Thyroid gland (tissue), 4 donors: ENCODE measurements around the gene DET1. TPM values are rescaled to one million over a fixed set of nuclear protein-coding genes. Genes with fewer than 3 reads are reported as not detected.
"Not testable (repeated sequence)": the region's sequence is repeated elsewhere in the genome, so short reads cannot be mapped to it uniquely, and the experiment has no call there.

Experiments used
- DNase-seq, 2 donors: peaks; one replicate each; pipeline ENCODE4 v3.0.0-alpha.2; 2019
- H3K27ac ChIP-seq, 3 donors: fragments of 200-600 bp; sonication (generic); 1 replicate in 2 of 3; 2 replicates in 1 of 3; pipeline ENCODE4 v1.5.1; 2016 to 2019; ENCODE audit warnings: mild to moderate bottlenecking in 1 of 3, moderate library complexity in 1 of 3
- H3K27me3 ChIP-seq: fragments of 200-600 bp; sonication (generic); one replicate; pipeline ENCODE4 v1.5.1; 2019
- H3K36me3 ChIP-seq, 2 donors: fragments of 200-600 bp; sonication (generic); one replicate each; pipeline ENCODE4 v1.5.1; 2016 to 2019
- H3K4me1 ChIP-seq, 2 donors: fragments of 200-600 bp; sonication (generic); one replicate each; pipeline ENCODE4 v1.5.1; 2017 to 2019
- H3K4me3 ChIP-seq, 3 donors: fragments of 200-600 bp; sonication (generic); replicated peaks in 1 of 3; 1 replicate in 2 of 3; 2 replicates in 1 of 3; pipeline ENCODE4 v1.5.1; 2016; ENCODE audit warnings: mild to moderate bottlenecking in 1 of 3
- H3K9me3 ChIP-seq: fragments of 200-600 bp; sonication (generic); one replicate; pipeline ENCODE4 v1.5.1; 2017
- POLR2A ChIP-seq, 2 donors: fragments of 450-650 bp; IDR thresholded peaks; one replicate each; pipeline ENCODE4 v1.6.1; 2017; ENCODE audit warnings: antibody characterized with exemption in 2 of 2, mild to moderate bottlenecking in 2 of 2, moderate library complexity in 1 of 2
- WGBS, 2 donors: methylation state at CpG; one replicate each; pipeline ENCODE4 v1.1.5; 2017; 5-methylcytosine and 5-hydroxymethylcytosine counted together
- intact Hi-C: fragments of 100-400 bp; cut with DNase I; formaldehyde crosslinking; loops from one replicate; pipeline ENCODE4 v1.15.1; 2023
- total RNA-seq, 4 donors: library from RNA; depleted of rRNA; stranded (reverse); fragments of >200 nt; gene quantifications; one replicate each; pipeline ENCODE4 v1.2.3, GENCODE V29; 2016
- TF ChIP-seq, protein P1 (sequence below), 6 experiments: fragments of 200-600 bp in 3 of 6; fragments of 450-650 bp in 3 of 6; sonication (generic) in 3 of 6; IDR thresholded peaks; one replicate each; pipeline ENCODE4 v1.5.1; 2016 to 2019; ENCODE audit warnings: antibody characterized with exemption in 6 of 6, mild to moderate bottlenecking in 2 of 6, inconsistent platforms in 1 of 6, moderate library complexity in 1 of 6

DET1 gene
- total RNA-seq, 4 donors from 2014 or later = 8.8 to 11.2 (median 10.6) TPM

DNA sequence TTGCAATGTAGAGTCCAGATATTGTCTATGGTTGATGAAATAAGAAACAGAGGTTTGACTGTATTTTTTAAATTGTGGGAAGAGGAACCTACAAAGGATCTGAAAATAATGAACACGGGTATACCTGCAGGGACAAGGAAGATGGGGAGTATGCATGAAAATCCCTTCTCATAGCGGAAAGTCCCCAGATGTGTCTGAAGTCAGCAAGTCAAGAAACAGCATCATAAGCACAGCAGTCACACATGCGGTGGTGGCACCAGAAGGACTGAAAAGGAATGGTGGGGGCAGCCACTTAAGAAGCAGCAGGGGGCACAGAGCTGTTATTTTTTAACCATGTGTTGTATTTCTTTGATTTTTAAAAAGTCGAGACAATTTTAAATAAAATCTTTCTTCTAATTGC lies 74.3 kb downstream of the DET1 start:
- WGBS, 2 donors = 84 to 92% methylated on average over 4 of the region's 4 CpGs
- Histone ChIP-seq H3K9me3 (no peaks in the 10 kb centered on the region), H3K36me3 (peaks cover 20 to 21% of the 10 kb centered on the region in 2 donors), H3K27ac (no peak overlapping the region), H3K4me3 (no peak overlapping the region), H3K4me1 (peaks cover 9 to 27% of the 10 kb centered on the region in 2 donors), H3K27me3 (no peaks in the 10 kb centered on the region)
- intact Hi-C loops = no loop called here
- no peak for TF ChIP-seq POLR2A (IDR thresholded peaks at IDR 0.05)
- TF ChIP-seq, protein P1, sequence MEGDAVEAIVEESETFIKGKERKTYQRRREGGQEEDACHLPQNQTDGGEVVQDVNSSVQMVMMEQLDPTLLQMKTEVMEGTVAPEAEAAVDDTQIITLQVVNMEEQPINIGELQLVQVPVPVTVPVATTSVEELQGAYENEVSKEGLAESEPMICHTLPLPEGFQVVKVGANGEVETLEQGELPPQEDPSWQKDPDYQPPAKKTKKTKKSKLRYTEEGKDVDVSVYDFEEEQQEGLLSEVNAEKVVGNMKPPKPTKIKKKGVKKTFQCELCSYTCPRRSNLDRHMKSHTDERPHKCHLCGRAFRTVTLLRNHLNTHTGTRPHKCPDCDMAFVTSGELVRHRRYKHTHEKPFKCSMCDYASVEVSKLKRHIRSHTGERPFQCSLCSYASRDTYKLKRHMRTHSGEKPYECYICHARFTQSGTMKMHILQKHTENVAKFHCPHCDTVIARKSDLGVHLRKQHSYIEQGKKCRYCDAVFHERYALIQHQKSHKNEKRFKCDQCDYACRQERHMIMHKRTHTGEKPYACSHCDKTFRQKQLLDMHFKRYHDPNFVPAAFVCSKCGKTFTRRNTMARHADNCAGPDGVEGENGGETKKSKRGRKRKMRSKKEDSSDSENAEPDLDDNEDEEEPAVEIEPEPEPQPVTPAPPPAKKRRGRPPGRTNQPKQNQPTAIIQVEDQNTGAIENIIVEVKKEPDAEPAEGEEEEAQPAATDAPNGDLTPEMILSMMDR (IDR thresholded peaks at IDR 0.05) = no peak
- no peak for DNase-seq

DNA sequence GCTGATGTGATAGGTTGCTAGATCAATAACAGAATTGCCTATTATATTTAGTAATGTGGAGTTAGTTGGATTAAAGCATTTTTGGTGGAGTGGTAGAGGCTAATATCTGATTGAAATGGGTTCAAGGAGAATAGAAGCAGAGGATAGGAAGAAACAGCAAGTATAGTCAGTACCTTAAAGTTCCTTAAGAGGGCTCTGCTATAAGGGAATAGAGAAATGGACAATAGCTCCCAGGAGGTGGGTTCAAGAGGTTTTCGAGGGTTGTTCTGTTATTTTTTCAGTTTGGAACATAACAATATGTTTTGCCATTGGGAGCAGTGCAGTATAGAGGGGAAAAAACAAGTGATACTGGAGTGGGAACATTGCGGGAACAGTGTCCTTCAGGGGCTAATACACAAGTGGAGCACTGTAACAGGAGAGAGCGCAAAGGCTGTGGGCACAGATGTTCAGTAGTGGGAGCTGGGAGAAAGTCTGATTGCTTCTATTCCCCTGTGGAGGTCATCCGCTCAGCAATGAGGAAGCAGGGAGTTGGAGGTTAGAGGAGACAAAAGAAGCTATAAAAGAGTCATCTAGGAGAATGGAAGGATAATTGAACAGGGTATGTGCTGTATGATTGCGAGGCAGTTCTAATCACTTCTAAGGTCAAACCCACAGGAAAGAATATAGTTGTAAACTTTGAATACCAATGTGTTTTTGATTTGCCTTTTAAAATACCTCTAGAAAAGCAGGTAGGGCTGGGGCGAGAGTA lies 75.7 kb downstream of the DET1 start:
- Histone ChIP-seq H3K27ac (no peak overlapping the region), H3K27me3 (no peaks in the 10 kb centered on the region), H3K4me1 (peaks cover 19 to 34% of the 10 kb centered on the region in 2 donors), H3K4me3 (no peak overlapping the region), H3K36me3 (peaks cover 18% of the 10 kb centered on the region in 2 donors), H3K9me3 (no peaks in the 10 kb centered on the region)
- TF ChIP-seq, protein P1 (IDR thresholded peaks at IDR 0.05) = no peak
- no peak for TF ChIP-seq POLR2A (IDR thresholded peaks at IDR 0.05)
- DNase-seq = no peak
- 80 to 85% methylated on average over 6 of the region's 6 CpGs for WGBS, 2 donors
- intact Hi-C loops = no loop called here

DNA sequence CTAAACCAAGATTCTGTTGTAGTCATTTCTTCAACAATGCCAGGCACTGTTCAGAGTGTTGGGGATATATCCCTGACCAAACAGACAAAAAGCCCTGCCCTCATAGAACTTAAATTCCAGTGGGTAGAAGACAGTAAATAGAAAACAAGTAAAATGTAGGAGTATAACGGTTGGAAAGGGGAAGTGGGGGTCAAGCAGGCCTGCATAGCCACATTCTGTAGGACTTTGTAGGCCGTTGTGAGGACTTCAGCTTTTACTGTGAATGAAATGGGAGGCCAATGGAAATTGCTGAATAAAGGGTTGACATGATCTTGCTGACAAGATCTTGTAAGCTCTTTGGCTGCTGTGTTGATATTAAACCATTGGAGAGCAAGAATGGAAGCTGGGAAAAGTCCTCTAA lies 77.2 kb downstream of the DET1 start:
- intact Hi-C loops = loop anchor here (5.0 kb wide), 1 partner anchor 148 kb away; no protein-coding TSS in a partner anchor
- H3K4me1 ChIP-seq = peaks cover 19 to 37% of the 10 kb centered on the region in 2 donors
- H3K9me3 ChIP-seq = no peaks in the 10 kb centered on the region
- no peak overlapping the region for H3K27ac ChIP-seq
- H3K36me3 ChIP-seq = peaks cover 12% of the 10 kb centered on the region in 2 donors
- TF ChIP-seq, protein P1 (IDR thresholded peaks at IDR 0.05) = no peak
- TF ChIP-seq POLR2A (IDR thresholded peaks at IDR 0.05) = no peak
- WGBS, 2 donors = 88 to 91% methylated on average over 2 of the region's 2 CpGs
- H3K4me3 ChIP-seq = no peak overlapping the region
- no peak for DNase-seq
- no peaks in the 10 kb centered on the region for H3K27me3 ChIP-seq

DNA sequence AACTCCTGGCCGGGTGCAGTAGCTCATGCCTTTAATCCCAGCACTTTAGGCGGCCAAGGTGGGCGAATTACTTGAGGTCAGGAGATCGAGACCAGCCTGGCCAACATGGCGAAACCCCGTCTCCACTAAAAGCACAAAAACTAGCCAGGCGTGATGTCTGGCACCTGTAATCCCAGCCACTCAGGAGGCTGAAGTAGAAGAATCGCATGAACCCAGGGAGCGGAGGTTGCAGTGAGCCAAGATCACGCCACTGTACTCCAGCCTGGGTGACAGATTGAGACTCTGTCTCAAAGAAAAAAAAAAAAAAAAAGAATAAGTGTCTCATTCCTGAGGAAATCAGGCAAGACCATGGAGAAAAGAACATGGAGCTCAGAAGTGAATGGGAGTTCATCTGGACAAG lies 77.8 kb downstream of the DET1 start:
- H3K9me3 ChIP-seq, H3K4me3 ChIP-seq, H3K27me3 ChIP-seq, H3K27ac ChIP-seq: not testable (repeated sequence)
- peaks cover 19 to 37% of the 10 kb centered on the region in 2 donors for H3K4me1 ChIP-seq
- DNase-seq = peak; percentile 53 to 56
- 49 to 73% methylated on average over 10 of the region's 10 CpGs for WGBS, 2 donors
- intact Hi-C loops = loop anchor here (5.0 kb wide), 1 partner anchor 149 kb away; no protein-coding TSS in a partner anchor
- peaks cover 15 to 17% of the 10 kb centered on the region in 2 donors for H3K36me3 ChIP-seq

DNA sequence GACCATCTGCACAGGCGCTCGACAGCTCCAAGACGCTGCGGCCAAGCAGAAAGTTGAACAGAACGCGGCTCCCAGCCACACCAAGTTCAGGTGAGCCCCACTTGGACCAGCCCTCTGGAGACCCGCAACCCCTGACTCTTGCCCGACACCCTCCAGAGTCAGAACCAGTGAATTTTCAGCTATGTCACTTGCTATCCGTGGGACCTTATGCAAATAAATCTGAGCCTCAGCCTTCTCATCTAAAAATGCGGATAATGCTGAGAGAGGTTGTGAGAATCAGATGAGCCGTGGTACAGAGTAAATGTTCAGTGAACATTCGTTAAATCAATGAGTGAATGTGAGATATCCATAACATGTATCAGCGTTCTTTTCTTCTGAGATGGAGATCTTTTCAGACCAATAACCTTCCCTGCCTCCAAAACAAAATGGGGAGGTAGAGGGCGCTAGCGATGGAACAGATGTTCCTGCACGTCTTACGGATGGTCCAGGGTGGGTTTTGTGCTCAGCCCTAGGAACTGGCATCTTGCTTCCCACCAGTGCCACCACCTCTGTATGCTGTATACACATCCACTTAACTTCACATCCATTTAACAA lies 78.4 kb downstream of the DET1 start:
- no peaks in the 10 kb centered on the region for H3K27me3 ChIP-seq
- H3K27ac ChIP-seq = peak overlapping the region; percentile 90 to 98 (median 91)
- H3K9me3 ChIP-seq = no peaks in the 10 kb centered on the region
- no peak for DNase-seq
- H3K4me3 ChIP-seq = peak overlapping the region; percentile 44 to 83 (median 66)
- WGBS, 2 donors = 3 to 4% methylated on average over 14 to 17 of the region's 17 CpGs
- intact Hi-C loops = loop anchor here (5.0 kb wide), 1 partner anchor 149 kb away; no protein-coding TSS in a partner anchor
- TF ChIP-seq, protein P1 (IDR thresholded peaks at IDR 0.05) = no peak
- no peak for TF ChIP-seq POLR2A (IDR thresholded peaks at IDR 0.05)
- H3K36me3 ChIP-seq = peaks cover 17 to 18% of the 10 kb centered on the region in 2 donors
- H3K4me1 ChIP-seq = peaks cover 19 to 37% of the 10 kb centered on the region in 2 donors
